Trophoblast cell (in vitro differentiated cells and primary cell): Measurements from ENCODE around the gene SIX5.

Source experiments
- DNase-seq, 2 donors: peaks; one replicate each; pipeline ENCODE4 v3.0.0-alpha.2; 2016
- H2AFZ ChIP-seq: 2 replicates; pipeline ENCODE4 v1.6.1; 2013; ENCODE audit warnings: low read length, moderate library complexity, mild to moderate bottlenecking; ENCODE audit not compliant: insufficient read depth, poor library complexity
- H2AK5ac ChIP-seq: 2 replicates; pipeline ENCODE4 v1.6.1; 2013; ENCODE audit warnings: mild to moderate bottlenecking, low read length
- H2BK120ac ChIP-seq: 2 replicates; pipeline ENCODE4 v1.6.1; 2013; ENCODE audit warnings: low read length, mild to moderate bottlenecking, moderate library complexity; ENCODE audit not compliant: insufficient read depth, poor library complexity
- H2BK12ac ChIP-seq: 2 replicates; pipeline ENCODE4 v1.6.1; 2013; ENCODE audit warnings: mild to moderate bottlenecking, low read length, moderate library complexity
- H2BK5ac ChIP-seq: 2 replicates; pipeline ENCODE4 v1.6.1; 2013; ENCODE audit warnings: low read length, low read depth, moderate library complexity, mild to moderate bottlenecking; ENCODE audit not compliant: poor library complexity
- H3K14ac ChIP-seq: 2 replicates; pipeline ENCODE4 v1.6.1; 2013; ENCODE audit warnings: mild to moderate bottlenecking, low read length
- H3K18ac ChIP-seq: 2 replicates; pipeline ENCODE4 v1.6.1; 2013; ENCODE audit warnings: mild to moderate bottlenecking, low read length
- H3K23ac ChIP-seq: 2 replicates; pipeline ENCODE4 v1.6.1; 2013; ENCODE audit warnings: low read length
- H3K27ac ChIP-seq: 2 replicates; pipeline ENCODE4 v1.5.1; 2013; ENCODE audit warnings: low read depth, mild to moderate bottlenecking, inconsistent platforms, low read length, moderate library complexity
- H3K27me3 ChIP-seq: 2 replicates; pipeline ENCODE4 v1.6.1; 2013; ENCODE audit warnings: inconsistent platforms, mild to moderate bottlenecking, low read length, moderate library complexity; ENCODE audit not compliant: insufficient read depth
- H3K36me3 ChIP-seq, 2 experiments: 1 replicate in 1 of 2; 2 replicates in 1 of 2; pipeline ENCODE4 v1.6.1; 2013; ENCODE audit warnings: low read length in 2 of 2, mild to moderate bottlenecking in 2 of 2, moderate library complexity in 1 of 2; ENCODE audit not compliant: insufficient read depth in 2 of 2, control insufficient read depth in 1 of 2
- H3K4ac ChIP-seq: 2 replicates; pipeline ENCODE4 v1.6.1; 2013; ENCODE audit warnings: low read depth, mild to moderate bottlenecking, low read length, moderate library complexity
- H3K4me1 ChIP-seq, 2 experiments: 1 replicate in 1 of 2; 2 replicates in 1 of 2; pipeline ENCODE4 v1.6.1; 2013; ENCODE audit warnings: low read length in 2 of 2, mild to moderate bottlenecking in 2 of 2, moderate library complexity in 1 of 2; ENCODE audit not compliant: insufficient read depth in 2 of 2, control insufficient read depth in 1 of 2
- H3K4me2 ChIP-seq: 2 replicates; pipeline ENCODE4 v1.6.1; 2013; ENCODE audit warnings: inconsistent platforms, mild to moderate bottlenecking, low read length, moderate library complexity
- H3K4me3 ChIP-seq: 2 replicates; pipeline ENCODE4 v1.5.1; 2013; ENCODE audit warnings: mild to moderate bottlenecking, low read depth, low read length, inconsistent platforms
- H3K79me1 ChIP-seq: one replicate; pipeline ENCODE4 v1.6.1; 2013; ENCODE audit warnings: low read length
- H3K79me2 ChIP-seq: 2 replicates; pipeline ENCODE4 v1.6.1; 2013; ENCODE audit warnings: low read length, mild to moderate bottlenecking; ENCODE audit not compliant: control insufficient read depth, insufficient read depth, poor library complexity
- H3K9ac ChIP-seq: 2 replicates; pipeline ENCODE4 v1.6.1; 2013; ENCODE audit warnings: mild to moderate bottlenecking, low read length
- H3K9me3 ChIP-seq: 2 replicates; pipeline ENCODE4 v1.6.1; 2013; ENCODE audit warnings: low read depth, mild to moderate bottlenecking, control low read depth, inconsistent platforms, low read length; ENCODE audit not compliant: insufficient read depth
- H4K12ac ChIP-seq: 2 replicates; pipeline ENCODE4 v1.6.1; 2013; ENCODE audit warnings: low read depth, mild to moderate bottlenecking, low read length, moderate library complexity
- H4K8ac ChIP-seq: 2 replicates; pipeline ENCODE4 v1.6.1; 2013; ENCODE audit warnings: low read depth, mild to moderate bottlenecking, low read length, moderate library complexity
- H4K91ac ChIP-seq: one replicate; pipeline ENCODE4 v1.6.1; 2013; ENCODE audit warnings: low read depth, mild to moderate bottlenecking, low read length, moderate library complexity
- WGBS: extraction: QIAGEN DNeasy Blood & Tissue Kit; methylation state at CpG from one replicate; pipeline ENCODE4 v1.1.7; 2013; ENCODE audit warnings: missing lambda C conversion rate; ENCODE audit not compliant: insufficient read length, insufficient coverage; ENCODE audit errors: extremely low coverage; 5-methylcytosine and 5-hydroxymethylcytosine counted together

SIX5 gene

GRCh38 chr19:45777395-45777961 is 8.4 kb upstream of the SIX5 start:
- Histone ChIP-seq H2BK5ac (no peak overlapping the region), H3K9me3 (no peaks in the 10 kb centered on the region), H3K27me3 (no peaks in the 10 kb centered on the region), H3K79me1 (peaks cover 2% of the 10 kb centered on the region), H3K18ac (no peak overlapping the region), H3K27ac (no peak overlapping the region), H3K14ac (no peak overlapping the region), H3K4me1 (peaks cover 14 to 19% of the 10 kb centered on the region in 2 experiments), H2BK12ac (no peak overlapping the region), H3K79me2 (no peaks in the 10 kb centered on the region), H4K8ac (no peak overlapping the region), H4K91ac (no peak overlapping the region), H3K36me3 (peaks cover 26 to 27% of the 10 kb centered on the region in 2 experiments), H3K23ac (no peak overlapping the region), H3K4ac (no peak overlapping the region), H2AFZ (no peak overlapping the region), H2BK120ac (no peak overlapping the region), H3K4me2 (no peak overlapping the region), H3K9ac (no peak overlapping the region), H2AK5ac (no peak overlapping the region), H4K12ac (no peak overlapping the region), H3K4me3 (no peak overlapping the region)
- no peak for DNase-seq
- no CpG with 5 or more reads among the region's 34 CpGs for WGBS

- H3K4ac ChIP-seq, result no peak overlapping the region
- DNase-seq, result peak; percentile 63 to 77
- H3K79me1 ChIP-seq, result peaks cover 5% of the 10 kb centered on the region
- H4K8ac ChIP-seq, result no peak overlapping the region
- no peak overlapping the region for H2AFZ ChIP-seq
- H3K27me3 ChIP-seq, result no peaks in the 10 kb centered on the region
- no peak overlapping the region for H2BK5ac ChIP-seq
- H3K79me2 ChIP-seq, result peaks cover 2% of the 10 kb centered on the region
- no peak overlapping the region for H3K27ac ChIP-seq
- H3K4me3 ChIP-seq, result no peak overlapping the region
- H3K4me2 ChIP-seq, result no peak overlapping the region
- H3K14ac ChIP-seq, result no peak overlapping the region
- H2AK5ac ChIP-seq, result no peak overlapping the region
- no peak overlapping the region for H4K91ac ChIP-seq
- H3K18ac ChIP-seq, result no peak overlapping the region
- no peak overlapping the region for H3K23ac ChIP-seq
- H3K9me3 ChIP-seq, result no peaks in the 10 kb centered on the region
- no peak overlapping the region for H4K12ac ChIP-seq
- H3K36me3 ChIP-seq, result peaks cover 36 to 37% of the 10 kb centered on the region in 2 experiments
- WGBS, result no CpG with 5 or more reads among the region's 9 CpGs
- H3K9ac ChIP-seq, result no peak overlapping the region
- H2BK120ac ChIP-seq, result no peak overlapping the region
- no peak overlapping the region for H2BK12ac ChIP-seq
- peaks cover 1 to 11% of the 10 kb centered on the region in 2 experiments for H3K4me1 ChIP-seq
Observed at GRCh38 chr19:45774765-45775164, 5.7 kb upstream of the SIX5 start.

- H3K9me3 ChIP-seq, result no peaks in the 10 kb centered on the region
- H3K79me1 ChIP-seq, result peaks cover 15% of the 10 kb centered on the region
- no peak overlapping the region for H4K91ac ChIP-seq
- H2BK5ac ChIP-seq, result no peak overlapping the region
- peaks cover 7% of the 10 kb centered on the region for H3K79me2 ChIP-seq
- H3K14ac ChIP-seq, result no peak overlapping the region
- H3K36me3 ChIP-seq, result peaks cover 35 to 36% of the 10 kb centered on the region in 2 experiments
- no peak overlapping the region for H3K4me3 ChIP-seq
- H2BK120ac ChIP-seq, result no peak overlapping the region
- no peak overlapping the region for H2AK5ac ChIP-seq
- no peak overlapping the region for H3K9ac ChIP-seq
- no CpG with 5 or more reads among the region's 2 CpGs for WGBS
- no peak overlapping the region for H3K4me2 ChIP-seq
- H3K23ac ChIP-seq, result no peak overlapping the region
- H3K18ac ChIP-seq, result no peak overlapping the region
- no peak overlapping the region for H4K12ac ChIP-seq
- peaks cover 0 to 5% of the 10 kb centered on the region in 2 experiments for H3K4me1 ChIP-seq
- H3K4ac ChIP-seq, result no peak overlapping the region
- no peaks in the 10 kb centered on the region for H3K27me3 ChIP-seq
- H2AFZ ChIP-seq, result no peak overlapping the region
- no peak overlapping the region for H2BK12ac ChIP-seq
- DNase-seq, result no peak
- no peak overlapping the region for H3K27ac ChIP-seq
- no peak overlapping the region for H4K8ac ChIP-seq
Observed at GRCh38 chr19:45773384-45773783, 4.3 kb upstream of the SIX5 start.

- peaks cover 30 to 32% of the 10 kb centered on the region in 2 experiments for H3K36me3 ChIP-seq
- peaks cover 0 to 5% of the 10 kb centered on the region in 2 experiments for H3K4me1 ChIP-seq
- H2AK5ac ChIP-seq, result no peak overlapping the region
- no peak overlapping the region for H2BK120ac ChIP-seq
- H3K79me2 ChIP-seq, result peaks cover 10% of the 10 kb centered on the region
- no peak overlapping the region for H4K12ac ChIP-seq
- no peak overlapping the region for H3K4me3 ChIP-seq
- no CpG with 5 or more reads among the region's 3 CpGs for WGBS
- no peak overlapping the region for H2BK12ac ChIP-seq
- no peak overlapping the region for H3K27ac ChIP-seq
- H3K9ac ChIP-seq, result no peak overlapping the region
- no peak overlapping the region for H3K23ac ChIP-seq
- no peak overlapping the region for H2BK5ac ChIP-seq
- no peak overlapping the region for H3K4me2 ChIP-seq
- H4K8ac ChIP-seq, result no peak overlapping the region
- no peak for DNase-seq
- H3K79me1 ChIP-seq, result peaks cover 20% of the 10 kb centered on the region
- H4K91ac ChIP-seq, result no peak overlapping the region
- no peaks in the 10 kb centered on the region for H3K9me3 ChIP-seq
- no peak overlapping the region for H2AFZ ChIP-seq
- no peak overlapping the region for H3K18ac ChIP-seq
- no peaks in the 10 kb centered on the region for H3K27me3 ChIP-seq
- H3K14ac ChIP-seq, result no peak overlapping the region
- H3K4ac ChIP-seq, result no peak overlapping the region
Observed at GRCh38 chr19:45772912-45773311, 3.9 kb upstream of the SIX5 start.
